HS-27A (cell line): ENCODE measurements around the gene CLDN9.
"Not testable (repeated sequence)": the region's sequence is repeated elsewhere in the genome, so short reads cannot be mapped to it uniquely, and the experiment has no call there.

Source experiments
- DNase-seq: peaks from one replicate; pipeline ENCODE4 v3.0.0-alpha.2; 2012; ENCODE audit warnings: low read depth, missing footprints

Gene CLDN9

DNA sequence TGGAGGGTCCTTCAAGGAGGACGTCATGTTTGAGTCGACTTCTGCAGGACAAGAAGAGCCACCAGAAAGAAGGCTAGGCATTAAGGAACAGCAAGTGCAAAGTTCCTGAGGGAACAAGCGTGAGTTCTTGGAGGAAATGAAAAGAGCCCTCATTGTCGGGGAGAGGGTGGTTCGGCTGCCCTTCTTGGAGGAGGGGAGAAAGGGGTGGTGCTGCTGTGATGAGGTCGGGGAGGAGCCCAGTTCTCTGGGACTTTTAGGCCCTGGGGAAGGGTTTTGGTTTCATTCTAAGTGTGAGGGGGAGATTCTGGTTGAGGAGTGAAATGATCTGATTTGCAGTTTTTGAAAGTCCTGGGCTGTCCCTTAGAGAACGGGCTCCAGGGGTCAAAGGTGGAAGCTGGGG, 19.9 kb downstream of the CLDN9 start:
- DNase-seq, result no peak

DNA sequence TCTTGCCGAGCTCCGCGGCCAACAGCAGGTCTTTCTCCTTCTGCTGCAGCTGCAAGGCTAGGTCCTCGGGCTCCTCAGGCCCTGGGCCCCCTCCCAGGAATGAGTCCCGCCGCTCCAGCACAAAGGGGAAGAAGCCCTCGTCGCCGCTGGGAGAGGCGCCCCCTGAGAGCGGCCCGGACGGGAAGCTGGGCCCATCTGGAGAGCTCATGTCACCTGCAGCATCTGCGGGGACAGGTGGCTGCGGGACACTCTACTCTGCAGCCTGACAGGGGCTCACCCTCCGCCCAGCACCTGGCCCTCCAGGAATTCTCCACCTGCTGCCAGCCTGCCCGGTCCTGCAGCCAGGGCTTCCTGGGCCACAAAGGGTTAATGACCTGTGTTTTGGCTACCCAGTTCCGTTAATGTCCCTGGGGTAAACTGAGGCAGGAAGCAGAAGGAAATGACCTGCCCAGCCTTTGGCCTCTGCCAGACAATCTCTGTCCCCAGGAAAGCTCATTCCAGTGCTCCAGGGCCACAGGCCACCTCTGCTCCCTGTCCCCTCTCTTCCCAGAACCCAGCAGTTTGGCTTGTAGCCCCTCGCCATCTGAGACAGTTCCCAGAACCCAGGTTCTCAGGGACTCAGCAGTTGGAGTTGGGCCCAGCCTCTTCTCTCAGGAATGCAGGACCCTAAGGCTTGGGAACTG, 22.7 kb downstream of the CLDN9 start:
- no peak for DNase-seq

DNA sequence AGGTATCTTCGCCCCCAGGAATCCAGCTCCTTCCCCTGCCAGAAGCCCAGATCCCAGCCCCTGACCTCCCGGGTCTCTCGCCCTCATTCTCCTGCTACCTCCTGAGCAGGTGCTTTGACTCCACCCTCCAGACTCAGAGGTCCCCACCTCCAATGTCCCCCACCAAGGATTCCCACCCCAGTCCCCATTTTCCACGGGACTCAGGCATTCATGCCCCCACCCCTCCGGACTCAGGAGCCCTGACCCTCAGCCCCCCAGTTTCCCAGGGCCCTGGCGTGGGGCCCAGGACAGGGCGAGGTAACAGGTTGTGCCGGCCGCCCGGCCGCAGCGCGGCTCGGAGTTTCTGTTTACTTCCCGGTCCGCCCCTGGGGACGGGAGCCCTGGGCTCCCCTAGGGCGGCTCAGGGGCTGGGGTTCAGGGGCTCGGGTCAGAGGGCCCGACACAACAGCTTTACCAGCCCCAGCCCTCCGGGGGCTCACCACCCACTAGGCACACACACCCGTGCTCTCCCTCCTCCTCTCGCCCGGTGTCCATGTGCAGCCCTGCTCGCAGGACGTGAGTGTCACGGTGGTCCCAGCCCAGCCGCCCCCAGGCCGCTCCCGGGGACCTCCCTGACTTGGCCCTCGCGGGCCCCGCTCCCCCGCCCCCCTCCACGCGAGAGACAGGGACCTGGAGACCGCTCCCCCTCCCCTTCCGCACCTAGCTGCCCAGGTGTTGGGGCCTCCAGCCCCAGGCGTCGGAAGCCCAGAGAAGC, 23.4 kb downstream of the CLDN9 start:
- DNase-seq, result no peak

DNA sequence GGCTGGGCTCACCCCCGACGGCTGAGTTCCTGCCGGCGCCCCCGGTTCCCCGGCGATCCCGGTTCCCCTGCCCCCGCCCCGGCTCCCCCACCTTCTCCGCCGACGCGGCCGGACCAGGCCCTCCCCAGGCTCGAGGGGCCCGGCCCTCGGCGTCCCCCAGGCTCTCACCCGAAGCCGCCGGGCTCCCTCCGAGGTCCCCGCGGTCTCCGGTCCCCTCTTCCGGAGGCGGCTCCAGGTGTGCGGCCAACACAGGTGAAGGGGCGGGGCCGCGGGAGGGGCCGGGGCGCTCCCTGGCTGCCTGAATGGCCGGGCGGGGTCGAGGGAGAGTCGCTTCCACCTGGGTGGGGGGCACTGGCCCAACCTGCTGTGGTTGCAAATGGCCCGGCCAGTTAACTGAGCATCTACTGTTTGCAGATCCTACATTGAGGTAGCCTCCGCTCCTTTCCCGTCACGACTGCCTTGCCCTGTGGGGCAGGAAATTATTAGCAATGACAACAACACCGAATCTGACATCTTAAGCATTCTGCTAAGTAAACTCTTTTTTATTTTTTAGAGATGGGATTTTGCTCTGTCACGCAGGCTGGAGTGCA, 24.1 kb downstream of the CLDN9 start, which contains the start of gene BICDL2:
BICDL2 (minus strand) TSS at position 219 of the 590 bp plus-strand sequence. CDS start 1,448 bp downstream, outside the sequence.
- no peak for DNase-seq

DNA sequence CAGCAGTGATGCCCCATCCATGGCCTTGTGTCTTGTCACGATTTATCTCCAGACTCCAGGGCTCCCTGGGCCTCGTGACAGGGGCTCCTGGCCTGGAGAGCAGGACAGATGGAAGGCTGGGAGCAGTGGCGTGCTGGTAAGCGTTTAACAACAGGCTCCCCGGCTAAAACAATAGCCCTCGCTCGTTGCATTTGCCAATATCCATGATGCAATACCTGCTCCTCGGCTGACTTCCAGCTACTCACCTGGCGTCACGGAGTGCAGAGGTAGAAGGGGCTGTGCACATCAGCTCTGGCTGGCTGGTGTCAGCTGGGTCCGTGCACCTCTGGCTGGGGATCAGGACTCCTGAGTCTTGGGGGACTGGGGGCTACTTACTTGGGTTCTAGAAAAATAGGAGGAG, 25.5 kb downstream of the CLDN9 start:
- no peak for DNase-seq

DNA sequence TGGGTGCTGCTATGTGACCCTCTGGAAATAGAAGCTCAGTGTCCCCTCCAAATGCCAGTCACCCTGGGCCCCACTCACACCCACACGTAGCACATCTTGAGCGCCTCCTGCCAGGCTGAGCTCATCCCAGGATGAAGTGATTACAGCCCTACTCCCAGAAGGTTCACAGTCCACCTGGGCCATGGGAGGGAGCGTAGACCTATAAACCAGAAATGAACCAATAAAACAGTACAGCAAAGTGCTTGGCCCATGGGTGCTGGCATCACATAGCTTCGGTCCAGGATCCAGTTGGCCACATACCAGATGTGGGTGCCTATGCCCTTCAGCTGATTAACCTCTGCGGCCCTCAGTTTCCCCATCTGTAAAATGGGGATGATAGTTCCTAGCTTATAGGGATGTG, 26.2 kb downstream of the CLDN9 start:
- DNase-seq, result no peak

DNA sequence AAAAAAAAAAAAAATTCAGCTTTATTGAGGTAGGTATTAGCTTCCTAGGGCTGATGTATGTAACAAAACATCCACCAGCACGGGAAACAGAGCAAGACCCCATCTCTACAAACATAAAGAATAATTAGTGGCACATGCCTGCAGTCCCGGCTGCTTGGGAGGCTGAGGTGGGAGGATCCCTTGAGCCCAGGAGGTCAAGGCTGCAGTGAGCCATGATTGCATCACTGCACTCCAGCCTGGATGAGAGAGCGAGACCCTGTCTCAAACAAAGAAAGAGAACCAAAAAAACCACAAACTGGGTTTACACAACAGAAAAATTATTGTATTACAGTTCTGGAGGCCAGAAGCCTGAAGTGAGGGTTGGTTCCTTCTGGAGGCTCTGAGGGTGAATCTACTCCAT, 29.7 kb downstream of the CLDN9 start:
- no peak for DNase-seq

DNA sequence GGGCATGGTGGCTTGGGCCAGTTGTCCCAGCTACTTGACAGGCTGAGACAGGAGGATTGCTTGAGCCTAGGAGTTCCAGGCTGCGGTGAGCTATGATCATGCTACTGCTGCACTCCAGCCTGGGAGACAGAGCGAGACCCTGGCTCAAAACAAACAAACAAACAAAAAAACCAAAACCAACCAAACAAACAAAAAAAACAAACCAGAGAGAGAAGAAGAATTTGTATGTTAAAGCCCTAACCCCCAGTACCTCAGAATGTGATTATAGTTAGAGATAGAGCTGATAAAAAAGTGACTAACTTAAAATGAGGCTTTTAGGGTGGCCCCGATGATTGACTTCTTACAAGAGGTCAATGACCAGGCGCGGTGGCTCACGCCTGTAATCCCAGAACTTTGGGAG, 32.0 kb downstream of the CLDN9 start:
- DNase-seq, result no peak

DNA sequence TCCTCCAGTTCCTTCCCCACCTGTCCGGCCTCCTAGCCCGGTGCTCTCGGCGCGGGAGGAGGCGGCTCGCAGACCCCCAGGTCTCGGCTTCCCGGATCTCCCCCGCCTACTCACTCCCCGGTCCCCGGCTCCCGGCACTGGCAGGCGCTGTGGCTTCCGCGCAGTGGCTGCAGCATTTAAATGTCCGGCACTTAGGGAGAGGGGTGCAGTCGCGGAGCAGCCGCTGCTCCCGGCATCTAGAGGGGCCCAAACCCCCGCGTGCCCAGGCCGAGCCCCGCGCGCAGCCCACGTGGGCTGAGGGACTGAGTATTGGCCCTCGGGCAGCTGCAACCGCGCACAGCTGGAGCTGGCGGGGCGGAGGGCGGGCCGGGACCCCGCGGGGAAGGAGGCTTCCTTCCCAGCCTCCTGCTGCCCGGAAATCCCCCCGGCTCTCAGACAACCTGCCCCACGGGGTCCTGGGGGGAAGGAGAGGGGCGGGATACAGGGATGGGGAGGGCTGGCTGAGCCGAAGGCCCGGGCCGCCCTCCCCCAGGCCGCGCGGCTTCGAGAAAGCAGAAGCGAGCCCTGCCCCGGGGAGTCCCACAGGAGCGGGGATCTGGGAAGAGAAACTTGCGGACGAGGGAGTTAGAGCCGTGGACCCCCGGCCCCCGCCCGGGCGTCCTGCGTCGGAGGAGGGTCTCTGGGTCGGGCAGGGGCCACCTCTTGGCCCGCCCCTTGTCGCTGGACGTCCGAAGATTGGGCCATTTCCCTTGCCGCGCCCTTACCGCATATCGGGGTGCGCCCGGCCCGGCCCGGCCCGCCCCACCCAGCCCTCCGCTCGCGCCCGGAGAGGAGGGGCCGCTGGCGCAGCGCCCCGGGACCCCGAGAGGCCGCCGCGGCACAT, 33.3 kb downstream of the CLDN9 start, which contains the start of gene MMP25:
MMP25 (plus strand) TSS at position 804 of the 883 bp plus-strand sequence. CDS start 357 bp downstream, outside the sequence.
- DNase-seq, result no peak

DNA sequence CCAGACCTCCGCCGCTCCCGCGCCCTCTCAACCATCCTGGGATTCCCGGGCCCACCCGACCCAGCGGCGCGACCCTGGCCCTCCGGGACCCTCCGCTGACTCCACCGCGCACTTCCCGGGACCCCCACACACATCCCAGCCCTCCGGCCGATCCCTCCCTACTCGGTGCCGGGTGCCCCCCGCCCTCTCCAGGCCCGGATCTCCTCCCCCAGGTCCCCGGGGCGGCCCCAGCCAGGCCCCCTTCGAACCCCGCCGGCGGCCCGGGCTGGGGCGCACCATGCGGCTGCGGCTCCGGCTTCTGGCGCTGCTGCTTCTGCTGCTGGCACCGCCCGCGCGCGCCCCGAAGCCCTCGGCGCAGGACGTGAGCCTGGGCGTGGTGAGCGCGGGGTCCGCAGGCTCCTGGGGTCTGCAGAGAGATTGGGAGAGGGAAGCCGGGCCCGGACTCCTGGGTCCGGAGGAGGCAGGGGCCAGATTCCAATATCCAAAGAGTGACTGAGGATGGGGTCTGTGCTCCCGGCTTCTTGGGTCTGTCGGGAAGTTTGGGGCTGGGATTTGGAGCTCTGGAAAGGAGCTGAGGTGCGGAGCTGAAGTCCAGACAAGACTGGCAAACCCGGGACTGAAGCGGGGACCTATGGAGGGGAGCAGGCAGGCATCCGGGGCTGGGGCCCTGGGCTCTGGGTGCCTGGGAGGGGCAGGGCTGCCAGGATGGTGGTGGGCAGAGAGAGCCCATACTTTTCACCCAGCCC, 34.1 kb downstream of the CLDN9 start:
- DNase-seq, result no peak

DNA sequence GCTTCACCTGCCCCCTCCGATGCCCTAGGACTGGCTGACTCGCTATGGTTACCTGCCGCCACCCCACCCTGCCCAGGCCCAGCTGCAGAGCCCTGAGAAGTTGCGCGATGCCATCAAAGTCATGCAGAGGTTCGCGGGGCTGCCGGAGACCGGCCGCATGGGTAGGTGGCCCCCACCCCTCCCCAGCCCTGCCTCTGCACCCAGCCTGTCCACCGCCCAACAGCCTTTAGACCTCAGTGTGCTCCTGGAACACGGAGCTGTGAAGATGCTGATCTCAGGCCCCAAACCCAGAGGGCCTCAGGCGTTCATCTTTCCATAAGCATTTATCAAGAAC, 34.6 kb downstream of the CLDN9 start:
- DNase-seq, result no peak

DNA sequence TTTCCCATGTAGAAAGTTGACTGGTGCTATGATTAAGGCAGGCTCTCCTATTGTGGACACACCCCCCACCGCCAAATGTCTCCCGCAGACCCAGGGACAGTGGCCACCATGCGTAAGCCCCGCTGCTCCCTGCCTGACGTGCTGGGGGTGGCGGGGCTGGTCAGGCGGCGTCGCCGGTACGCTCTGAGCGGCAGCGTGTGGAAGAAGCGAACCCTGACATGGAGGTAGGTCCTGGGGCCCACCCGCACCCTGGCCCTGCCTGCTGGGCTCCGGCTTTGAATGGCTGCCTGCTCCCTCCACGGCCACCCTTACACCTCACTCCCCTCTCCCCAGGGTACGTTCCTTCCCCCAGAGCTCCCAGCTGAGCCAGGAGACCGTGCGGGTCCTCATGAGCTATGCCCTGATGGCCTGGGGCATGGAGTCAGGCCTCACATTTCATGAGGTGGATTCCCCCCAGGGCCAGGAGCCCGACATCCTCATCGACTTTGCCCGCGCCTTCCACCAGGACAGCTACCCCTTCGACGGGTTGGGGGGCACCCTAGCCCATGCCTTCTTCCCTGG, 37.3 kb downstream of the CLDN9 start:
- no peak for DNase-seq

DNA sequence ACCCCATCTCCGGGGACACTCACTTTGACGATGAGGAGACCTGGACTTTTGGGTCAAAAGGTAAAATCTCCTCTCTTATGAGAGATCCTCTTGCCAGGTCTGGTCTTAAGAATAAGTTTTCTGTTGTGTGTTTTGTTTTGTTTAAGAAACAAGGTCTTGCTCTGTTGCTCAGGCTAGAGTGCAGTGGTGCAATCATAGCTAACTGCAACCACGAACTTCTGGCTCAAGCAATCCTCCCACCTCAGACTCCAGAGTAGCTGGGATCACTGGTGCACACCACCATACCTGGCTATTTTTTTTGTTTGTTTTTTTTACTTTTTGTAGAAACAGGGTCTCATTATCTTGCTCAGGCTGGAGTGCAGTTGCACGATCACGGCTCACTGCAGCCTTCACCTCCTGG, 37.8 kb downstream of the CLDN9 start:
- DNase-seq, result no peak

DNA sequence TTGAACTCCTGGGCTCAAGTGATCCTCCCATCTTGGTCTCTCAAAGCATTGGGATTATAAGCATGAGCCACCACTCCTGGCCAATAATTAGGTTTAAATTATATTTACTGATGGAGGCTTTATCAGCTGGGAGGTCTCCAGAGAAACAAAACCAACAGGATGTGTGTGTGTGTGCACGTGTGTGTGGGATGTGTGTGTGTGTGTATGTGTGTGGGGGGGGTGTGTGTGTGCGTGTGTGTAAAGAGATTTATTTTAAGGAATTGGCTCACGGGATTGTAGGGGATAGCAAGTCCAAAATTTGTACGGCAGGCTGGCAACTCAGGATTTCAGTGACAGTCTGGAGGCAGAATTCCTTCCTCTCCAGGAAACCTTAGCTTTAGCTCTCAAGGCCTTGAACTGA, 38.3 kb downstream of the CLDN9 start:
- DNase-seq, result no peak

DNA sequence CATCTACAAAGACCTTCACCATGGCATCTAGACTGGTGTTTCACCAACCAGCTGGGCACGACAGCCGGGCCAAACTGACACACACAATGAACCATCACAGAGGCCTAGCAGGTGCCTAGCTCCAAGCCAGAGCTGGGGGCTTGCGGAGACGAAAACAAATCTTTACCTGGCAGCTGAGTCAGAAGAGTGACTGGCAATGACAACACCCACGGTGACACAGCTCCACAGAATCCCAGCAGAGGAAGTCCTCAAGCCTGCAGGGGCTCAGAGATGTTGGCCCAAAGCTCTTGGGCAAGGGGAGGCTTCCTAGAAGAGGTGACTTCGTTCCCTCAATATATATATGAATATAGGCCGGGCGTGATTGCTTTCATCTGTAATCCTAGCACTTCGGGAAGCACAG, 38.8 kb downstream of the CLDN9 start:
- no peak for DNase-seq

DNA sequence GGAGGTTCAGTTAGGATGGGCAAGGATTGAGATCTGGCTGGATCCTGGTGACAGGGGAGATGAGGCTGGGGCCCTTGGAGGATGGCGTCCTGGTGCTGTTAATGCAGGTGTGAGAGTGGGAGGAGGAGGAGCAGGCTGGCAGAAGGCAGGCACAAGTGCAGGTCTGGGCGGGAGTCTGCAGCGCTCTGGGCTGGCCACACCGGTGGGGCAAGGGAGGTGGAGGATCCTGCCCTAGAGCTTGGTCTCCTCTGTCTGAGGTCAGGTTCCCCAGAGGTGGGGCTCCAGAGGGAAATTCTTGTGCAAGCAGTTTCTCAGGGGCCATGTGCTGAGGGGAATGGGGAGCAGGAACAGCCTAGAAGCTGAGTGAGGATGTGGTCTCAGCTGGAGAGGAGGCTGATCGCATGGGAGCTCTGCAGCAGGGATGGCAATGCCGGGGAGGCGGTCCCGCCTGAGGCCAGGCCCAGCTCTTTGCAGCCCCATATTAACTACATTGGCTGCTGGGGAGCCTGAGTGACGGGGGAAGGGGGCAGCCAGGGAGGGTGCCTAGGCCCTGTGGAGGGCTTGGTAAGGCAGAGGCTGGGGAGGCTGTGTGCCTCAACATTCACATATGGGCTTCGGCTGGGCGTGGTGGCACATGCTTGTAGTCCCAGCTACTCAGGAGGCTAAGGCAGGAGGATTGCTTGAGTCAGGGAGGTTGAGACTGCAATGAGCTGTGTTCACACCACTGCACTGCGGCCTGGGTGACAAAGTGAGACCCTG, 40.0 kb downstream of the CLDN9 start:
- DNase-seq, result not testable (repeated sequence)

DNA sequence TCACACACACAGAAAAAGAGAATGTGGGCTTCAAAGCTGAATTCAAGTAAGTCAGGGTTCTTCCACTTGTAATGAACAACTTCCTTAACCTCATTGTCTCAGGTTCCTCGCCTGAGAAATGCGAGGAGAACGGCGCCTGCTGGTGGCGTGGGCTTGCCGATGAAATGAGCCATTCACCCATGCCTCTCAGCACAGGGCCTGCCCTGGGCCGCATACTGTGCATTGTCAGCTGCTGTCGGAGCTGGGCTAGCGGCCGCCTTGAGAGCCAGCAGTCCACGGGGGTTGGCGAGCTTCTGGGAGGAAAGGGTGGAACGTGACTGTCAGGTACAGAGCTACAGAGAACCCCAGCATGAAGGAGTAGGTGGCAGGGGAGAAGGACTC, 40.6 kb downstream of the CLDN9 start:
- DNase-seq, result not testable (repeated sequence)

DNA sequence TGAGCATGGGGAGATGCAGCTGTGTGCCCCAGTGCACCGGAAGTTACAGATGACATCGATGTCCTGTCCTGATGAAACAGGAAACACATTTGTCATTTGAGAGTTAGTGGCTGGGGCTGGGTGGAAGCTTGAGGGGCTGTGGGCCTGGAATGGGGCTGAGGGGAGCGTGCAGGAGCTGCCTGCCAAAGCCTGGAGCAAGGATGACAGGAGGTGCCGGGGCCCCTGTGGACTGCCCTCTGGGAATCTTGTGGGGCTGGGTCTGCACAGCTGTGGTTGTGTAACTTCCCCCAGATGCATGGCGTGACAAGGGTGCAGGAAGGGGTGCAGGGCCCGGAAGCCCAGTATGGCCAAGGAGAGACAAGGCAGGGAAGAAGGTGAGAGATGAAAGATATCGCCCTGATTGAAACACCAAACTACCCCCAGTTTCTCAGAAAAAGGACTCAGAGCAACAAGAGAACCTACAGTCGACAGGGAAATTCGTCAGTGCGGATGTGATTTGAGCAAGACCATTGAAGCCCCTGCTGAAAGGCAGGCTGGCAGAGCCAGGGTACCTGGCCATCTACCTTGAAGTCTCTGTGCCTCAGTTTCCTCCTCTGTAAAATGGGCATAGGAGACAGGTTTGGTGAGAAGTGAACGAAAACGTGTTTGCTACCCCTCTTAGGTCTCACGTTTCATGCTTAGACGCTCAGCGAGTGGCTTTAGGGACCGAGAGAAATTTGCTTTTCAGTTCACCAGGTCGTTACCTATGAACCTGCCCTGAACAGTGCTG, 42.4 kb downstream of the CLDN9 start:
- no peak for DNase-seq

DNA sequence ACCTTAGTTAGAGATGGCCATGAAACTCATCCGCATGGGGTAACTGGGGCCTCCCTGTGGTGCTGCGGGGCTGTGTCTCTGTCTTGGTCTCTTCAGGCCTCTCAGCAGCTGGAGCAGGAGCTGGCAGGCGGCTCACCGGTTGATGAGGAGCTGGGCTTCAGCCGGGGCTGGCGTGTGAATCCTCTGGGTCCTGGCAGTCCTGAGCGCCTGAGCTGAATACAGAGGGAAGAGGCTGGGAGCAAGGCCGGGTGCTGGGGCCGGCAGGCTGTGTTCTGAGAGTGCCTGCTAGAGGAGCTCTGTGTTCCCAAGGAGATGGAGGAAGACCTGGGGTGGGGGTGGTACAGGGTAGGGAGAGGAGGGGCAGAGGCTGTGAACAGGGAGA, 43.0 kb downstream of the CLDN9 start:
- not testable (repeated sequence) for DNase-seq
